ENCODE results near the gene MYO1G. TPM values are rescaled to one million over a fixed set of nuclear protein-coding genes. Genes with fewer than 3 reads are reported as not detected.

The MYO1G gene
- total RNA-seq, 2 donors from 2014 or later, result 0.78 to 2.2 TPM

DNA sequence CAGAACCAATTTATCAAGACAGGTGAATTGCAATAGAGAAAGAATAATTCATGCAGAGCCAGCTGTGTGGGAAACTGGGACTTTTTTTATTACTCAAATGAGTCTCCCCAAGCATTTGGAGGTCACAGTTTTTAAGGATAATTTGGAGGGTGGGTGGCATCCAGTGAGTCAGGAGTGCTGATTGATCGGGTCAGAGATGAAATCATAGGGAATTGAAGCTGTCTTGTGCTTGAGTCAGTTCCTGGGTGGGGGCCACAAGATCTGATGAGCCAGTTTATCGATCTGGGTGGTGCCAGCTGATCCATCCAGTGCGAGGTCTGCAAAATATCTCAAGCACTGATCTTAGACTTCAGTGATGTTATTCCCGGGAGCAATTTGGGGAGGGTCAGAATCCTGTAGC lies 9.9 kb upstream of the MYO1G start:
- Histone ChIP-seq H3K27ac (no peak overlapping the region), H3K4me3 (no peak overlapping the region), H3K4me1 (peaks cover 0 to 29% of the 10 kb centered on the region in 2 donors), H3K9me3 (no peaks in the 10 kb centered on the region), H3K27me3 (no peaks in the 10 kb centered on the region), H3K36me3 (peaks cover 20% of the 10 kb centered on the region)
- no peak for DNase-seq (ENCODE audit: low spot score)
- TF ChIP-seq, protein P1, sequence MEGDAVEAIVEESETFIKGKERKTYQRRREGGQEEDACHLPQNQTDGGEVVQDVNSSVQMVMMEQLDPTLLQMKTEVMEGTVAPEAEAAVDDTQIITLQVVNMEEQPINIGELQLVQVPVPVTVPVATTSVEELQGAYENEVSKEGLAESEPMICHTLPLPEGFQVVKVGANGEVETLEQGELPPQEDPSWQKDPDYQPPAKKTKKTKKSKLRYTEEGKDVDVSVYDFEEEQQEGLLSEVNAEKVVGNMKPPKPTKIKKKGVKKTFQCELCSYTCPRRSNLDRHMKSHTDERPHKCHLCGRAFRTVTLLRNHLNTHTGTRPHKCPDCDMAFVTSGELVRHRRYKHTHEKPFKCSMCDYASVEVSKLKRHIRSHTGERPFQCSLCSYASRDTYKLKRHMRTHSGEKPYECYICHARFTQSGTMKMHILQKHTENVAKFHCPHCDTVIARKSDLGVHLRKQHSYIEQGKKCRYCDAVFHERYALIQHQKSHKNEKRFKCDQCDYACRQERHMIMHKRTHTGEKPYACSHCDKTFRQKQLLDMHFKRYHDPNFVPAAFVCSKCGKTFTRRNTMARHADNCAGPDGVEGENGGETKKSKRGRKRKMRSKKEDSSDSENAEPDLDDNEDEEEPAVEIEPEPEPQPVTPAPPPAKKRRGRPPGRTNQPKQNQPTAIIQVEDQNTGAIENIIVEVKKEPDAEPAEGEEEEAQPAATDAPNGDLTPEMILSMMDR (IDR thresholded peaks at IDR 0.05), result no peak

GRCh38 chr7:44987996-44988395 lies 9.2 kb upstream of the MYO1G start:
- H3K4me3 ChIP-seq, result no peak overlapping the region
- no peaks in the 10 kb centered on the region for H3K27me3 ChIP-seq
- H3K4me1 ChIP-seq, result peaks cover 0 to 29% of the 10 kb centered on the region in 2 donors
- no peak for DNase-seq (ENCODE audit: low spot score)
- TF ChIP-seq, protein P1 (IDR thresholded peaks at IDR 0.05), result no peak
- peaks cover 27% of the 10 kb centered on the region for H3K36me3 ChIP-seq
- H3K27ac ChIP-seq, result no peak overlapping the region
- H3K9me3 ChIP-seq, result no peaks in the 10 kb centered on the region

GRCh38 chr7:44987457-44987856 lies 8.6 kb upstream of the MYO1G start:
- H3K4me3 ChIP-seq, result peak overlapping the region in 1 of 2 donors; percentile 60
- no peaks in the 10 kb centered on the region for H3K27me3 ChIP-seq
- H3K36me3 ChIP-seq, result peaks cover 32% of the 10 kb centered on the region
- TF ChIP-seq, protein P1 (IDR thresholded peaks at IDR 0.05), result no peak
- peaks cover 0 to 29% of the 10 kb centered on the region in 2 donors for H3K4me1 ChIP-seq
- DNase-seq (ENCODE audit: low spot score), result no peak
- peak overlapping the region; percentile 95 to 99 for H3K27ac ChIP-seq
- H3K9me3 ChIP-seq, result no peaks in the 10 kb centered on the region

GRCh38 chr7:44986218-44987053 lies 7.6 kb upstream of the MYO1G start:
- H3K4me1 ChIP-seq, result peaks cover 0 to 29% of the 10 kb centered on the region in 2 donors
- peak; percentile 94 for DNase-seq (ENCODE audit: low spot score)
- H3K9me3 ChIP-seq, result no peaks in the 10 kb centered on the region

DNA sequence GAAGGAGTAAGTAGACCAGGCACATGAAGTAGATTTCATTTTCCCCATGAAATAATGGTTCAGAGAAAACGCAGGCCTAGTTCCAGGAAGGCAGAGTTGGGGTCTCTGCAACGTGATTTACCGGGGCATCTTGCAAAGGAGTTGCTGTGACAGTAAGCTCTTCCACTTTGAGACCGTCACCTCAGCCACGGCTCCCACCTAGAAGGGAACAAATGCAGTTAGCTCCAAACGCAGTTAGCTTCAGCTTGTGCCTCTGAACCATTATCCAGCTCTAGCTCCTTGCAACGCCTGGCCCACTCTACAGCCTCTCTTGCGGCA lies 7.0 kb upstream of the MYO1G start:
- Histone ChIP-seq H3K4me3 (peak overlapping the region; percentile 56 to 60), H3K36me3 (peaks cover 42% of the 10 kb centered on the region), H3K27ac (peak overlapping the region; percentile 95 to 99), H3K4me1 (peaks cover 0 to 26% of the 10 kb centered on the region in 2 donors), H3K27me3 (no peaks in the 10 kb centered on the region), H3K9me3 (no peaks in the 10 kb centered on the region)
- DNase-seq (ENCODE audit: low spot score), result no peak
- TF ChIP-seq, protein P1 (IDR thresholded peaks at IDR 0.05), result no peak

More at GRCh38 chr7:44986218-44987053, 7.6 kb upstream of the MYO1G start:
- TF ChIP-seq, protein P1 (IDR thresholded peaks at IDR 0.05), result no peak
- Histone ChIP-seq H3K4me3 (peak overlapping the region; percentile 56 to 60), H3K27ac (peak overlapping the region; percentile 95 to 99), H3K27me3 (no peaks in the 10 kb centered on the region), H3K36me3 (peaks cover 42% of the 10 kb centered on the region)

All from right atrium auricular region (tissue), 2 donors.